ENCODE data around the gene SNRNP25.
A peak's percentile ranks its signal among the peaks of the same experiment; 100 is the strongest.

Gene SNRNP25

DNA sequence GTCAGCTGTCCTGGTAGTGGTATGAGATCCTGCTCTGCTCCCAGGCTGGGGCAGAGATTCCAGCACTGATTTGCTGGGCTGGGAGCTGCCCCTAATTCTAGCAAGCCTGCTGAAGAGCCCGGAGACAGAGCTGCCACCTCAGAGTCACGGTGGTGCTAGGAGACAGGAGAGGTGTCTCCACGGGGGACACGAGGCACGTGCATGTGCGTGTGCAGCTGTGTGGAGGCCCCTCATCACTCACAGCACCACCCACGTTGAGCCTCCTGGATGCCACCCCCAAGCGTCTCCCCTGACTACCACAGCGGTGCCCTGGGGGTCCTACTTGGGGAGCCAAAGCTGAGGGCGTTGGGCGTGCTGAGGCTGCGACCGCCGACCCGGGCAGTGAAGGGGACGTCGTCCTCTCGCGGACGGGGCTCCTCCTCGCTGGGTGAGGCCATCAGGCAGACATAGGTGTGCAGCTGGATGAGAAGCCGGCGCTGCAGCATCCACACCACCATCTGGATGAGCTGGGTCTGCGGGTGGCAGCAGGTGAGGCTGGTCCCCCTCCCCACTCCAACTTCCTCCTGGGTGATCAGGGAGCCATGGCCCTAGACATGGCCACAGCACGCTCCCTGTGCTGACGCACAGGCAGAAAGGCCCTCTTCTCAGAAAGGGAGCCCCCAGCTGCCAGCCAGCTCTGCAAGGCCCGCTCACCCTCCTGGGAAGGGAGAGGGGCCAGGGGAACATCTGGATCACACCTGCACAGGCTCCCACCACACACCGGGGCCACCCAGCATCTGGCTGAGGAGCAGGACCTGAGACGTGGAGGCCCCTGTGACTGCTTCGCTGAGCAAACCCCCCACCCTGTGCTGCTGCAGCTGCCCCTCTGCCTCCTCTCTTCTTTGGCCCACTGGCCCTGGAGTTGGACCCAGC, 36.0 kb downstream of the SNRNP25 start:
- TF ChIP-seq, protein P1, sequence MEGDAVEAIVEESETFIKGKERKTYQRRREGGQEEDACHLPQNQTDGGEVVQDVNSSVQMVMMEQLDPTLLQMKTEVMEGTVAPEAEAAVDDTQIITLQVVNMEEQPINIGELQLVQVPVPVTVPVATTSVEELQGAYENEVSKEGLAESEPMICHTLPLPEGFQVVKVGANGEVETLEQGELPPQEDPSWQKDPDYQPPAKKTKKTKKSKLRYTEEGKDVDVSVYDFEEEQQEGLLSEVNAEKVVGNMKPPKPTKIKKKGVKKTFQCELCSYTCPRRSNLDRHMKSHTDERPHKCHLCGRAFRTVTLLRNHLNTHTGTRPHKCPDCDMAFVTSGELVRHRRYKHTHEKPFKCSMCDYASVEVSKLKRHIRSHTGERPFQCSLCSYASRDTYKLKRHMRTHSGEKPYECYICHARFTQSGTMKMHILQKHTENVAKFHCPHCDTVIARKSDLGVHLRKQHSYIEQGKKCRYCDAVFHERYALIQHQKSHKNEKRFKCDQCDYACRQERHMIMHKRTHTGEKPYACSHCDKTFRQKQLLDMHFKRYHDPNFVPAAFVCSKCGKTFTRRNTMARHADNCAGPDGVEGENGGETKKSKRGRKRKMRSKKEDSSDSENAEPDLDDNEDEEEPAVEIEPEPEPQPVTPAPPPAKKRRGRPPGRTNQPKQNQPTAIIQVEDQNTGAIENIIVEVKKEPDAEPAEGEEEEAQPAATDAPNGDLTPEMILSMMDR (IDR thresholded peaks at IDR 0.05; ENCODE audit: insufficient read depth, low read length, missing control alignments) = no peak
- POLR2A ChIA-PET = interaction anchor here (1.0 kb wide), 1 partner anchor 18 kb away, joined by 3 read pairs; no protein-coding TSS in a partner anchor

DNA sequence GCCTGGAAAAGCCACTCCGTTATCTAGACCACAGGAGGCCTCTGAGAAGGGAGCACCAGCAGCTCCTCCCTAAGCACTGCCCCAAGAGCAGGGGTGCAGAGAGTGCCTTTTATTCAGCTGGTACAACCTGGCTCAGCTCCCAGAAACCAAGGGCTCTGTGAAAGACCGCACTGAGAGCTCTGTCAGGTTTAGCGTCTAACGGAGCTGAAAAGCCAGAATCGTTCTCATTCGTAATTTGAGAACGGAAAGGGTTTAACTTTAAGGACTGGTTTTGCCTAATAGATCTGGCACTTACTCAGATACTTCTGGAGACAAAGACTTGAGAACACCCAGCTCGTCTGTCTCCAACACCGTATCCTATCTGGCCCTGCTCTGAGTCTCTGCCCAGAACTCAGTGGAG, 37.9 kb downstream of the SNRNP25 start:
- CTCF ChIA-PET = interaction anchor here (1.1 to 19.2 kb wide), 4 partner anchors 9 to 26 kb away, joined by 3 to 728 read pairs (median 18); partner anchors contain the start of genes MPG and RHBDF1
- DNase-seq (ENCODE audit: low read depth, low spot score) = no peak
- H3K4me3 ChIP-seq (ENCODE audit: low read depth, low read length) = no peak overlapping the region
- POLR2A ChIA-PET = no interaction called here
- TF ChIP-seq, protein P1 (IDR thresholded peaks at IDR 0.05; ENCODE audit: insufficient read depth, low read length, missing control alignments) = no peak

More for the DNA sequence above, 36.0 kb downstream of the SNRNP25 start:
- no peak overlapping the region for H3K4me3 ChIP-seq (ENCODE audit: low read depth, low read length)
- CTCF ChIA-PET = interaction anchor here (1.1 to 19.2 kb wide), 5 partner anchors 7 to 27 kb away, joined by 3 to 728 read pairs (median 32); partner anchors contain the start of genes MPG and RHBDF1
- no peak for DNase-seq (ENCODE audit: low read depth, low spot score)

DNA sequence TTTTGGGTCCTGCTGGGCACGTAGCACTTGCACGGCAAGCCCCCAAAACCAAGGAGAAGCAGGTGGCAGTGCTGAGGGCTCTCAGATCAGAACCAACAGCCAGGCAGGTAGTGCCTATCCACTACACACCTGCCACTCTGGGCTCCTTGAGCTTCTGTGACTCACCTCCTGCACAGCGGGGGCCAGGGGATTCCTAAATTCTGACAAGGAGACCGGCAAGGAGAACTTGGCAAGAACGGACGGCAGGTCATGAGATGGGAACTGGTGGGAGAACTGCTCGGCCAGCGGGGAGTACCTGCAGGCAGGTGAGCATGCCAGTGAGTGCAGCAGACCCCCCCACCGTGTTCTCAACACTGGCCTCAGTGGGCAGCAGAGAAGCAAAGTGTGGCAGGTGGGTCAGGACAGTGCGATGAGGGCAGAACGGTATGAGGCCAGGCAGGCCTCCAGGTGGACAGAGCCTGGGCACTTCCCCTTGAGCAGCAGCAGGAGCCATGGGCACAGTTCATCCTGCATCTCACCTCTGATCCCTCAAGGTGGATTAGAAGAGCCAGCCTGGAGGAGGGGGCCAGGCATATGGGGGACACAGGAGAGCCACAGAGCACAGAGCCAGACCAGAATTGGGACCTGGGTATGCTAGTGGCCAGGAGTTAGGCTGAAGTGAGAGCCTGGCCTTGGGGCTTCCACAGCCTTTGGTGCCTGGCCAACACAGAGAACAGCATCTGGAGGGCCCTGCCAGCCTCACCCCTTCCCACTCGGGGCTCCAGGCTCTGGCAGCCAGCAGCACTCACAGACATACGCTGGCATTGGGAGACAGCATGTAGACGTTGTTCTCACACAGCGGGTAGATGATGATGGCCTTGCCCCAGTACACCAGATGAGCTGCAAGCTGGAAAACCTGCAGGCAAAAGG, 39.1 kb downstream of the SNRNP25 start:
- no peak for DNase-seq (ENCODE audit: low read depth, low spot score)
- no peak overlapping the region for H3K4me3 ChIP-seq (ENCODE audit: low read depth, low read length)
- TF ChIP-seq, protein P1 (IDR thresholded peaks at IDR 0.05; ENCODE audit: insufficient read depth, low read length, missing control alignments) = no peak
- ChIA-PET POLR2A (interaction anchor here (1.0 kb wide), 1 partner anchor 26 kb away, joined by 3 read pairs; no protein-coding TSS in a partner anchor), CTCF (interaction anchor here (2.0 to 19.2 kb wide), 3 partner anchors 10 to 25 kb away, joined by 6 to 728 read pairs (median 32); partner anchors contain the start of genes MPG and RHBDF1)

DNA sequence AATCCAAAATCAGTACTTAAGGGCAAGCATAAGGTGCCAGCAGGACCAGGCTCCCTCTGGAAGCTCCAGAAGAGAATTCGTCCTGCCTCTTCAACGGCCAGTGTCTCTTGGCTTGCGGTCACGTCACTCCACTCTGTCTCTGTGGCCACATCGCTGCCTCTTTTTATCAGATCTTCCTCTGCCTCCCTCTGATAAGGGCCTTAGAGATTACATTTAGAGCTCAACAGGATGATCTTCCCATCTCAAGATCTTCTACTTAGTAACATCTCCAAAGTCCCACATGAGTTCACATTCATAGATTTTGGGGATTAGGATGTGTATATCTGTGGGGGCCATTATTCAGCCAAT, 41.3 kb downstream of the SNRNP25 start:
- ChIA-PET POLR2A (interaction anchor here (1.3 kb wide), 1 partner anchor 26 kb away, joined by 3 read pairs; no protein-coding TSS in a partner anchor), CTCF (interaction anchor here (0.9 to 19.2 kb wide), 9 partner anchors 8 to 257 kb away, joined by 3 to 728 read pairs (median 6); partner anchors contain the start of genes MPG and RHBDF1)
- DNase-seq (ENCODE audit: low read depth, low spot score) = no peak
- H3K4me3 ChIP-seq (ENCODE audit: low read depth, low read length) = no peak overlapping the region
- TF ChIP-seq, protein P1 (IDR thresholded peaks at IDR 0.05; ENCODE audit: insufficient read depth, low read length, missing control alignments) = no peak

DNA sequence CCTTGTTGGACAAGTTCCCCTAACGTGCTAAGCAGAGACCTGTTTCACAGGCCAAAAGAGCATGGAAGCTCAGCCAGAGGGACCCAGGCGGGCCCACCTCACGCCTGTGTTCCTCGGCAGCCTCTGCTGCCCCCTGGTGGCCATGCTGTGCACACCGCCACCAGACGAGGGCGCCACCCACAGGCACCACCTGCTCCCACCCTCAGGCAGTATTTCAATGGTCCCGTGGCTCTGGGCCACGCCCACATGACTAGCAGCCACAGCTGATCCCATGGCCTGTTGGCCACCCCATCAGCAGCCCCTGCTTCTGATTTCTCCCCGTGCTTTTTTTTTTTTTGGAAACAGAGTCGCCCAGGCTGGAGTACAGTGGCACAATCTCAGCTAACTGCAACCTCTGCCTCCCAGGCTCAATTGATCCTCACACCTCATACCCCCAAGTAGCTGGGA, 43.3 kb downstream of the SNRNP25 start:
- CTCF ChIA-PET = interaction anchor here (0.7 to 19.2 kb wide), 30 partner anchors 11 to 267 kb away, joined by 3 to 728 read pairs (median 4); partner anchors contain the start of genes HBQ1, MPG, POLR3K and RHBDF1
- no peak for DNase-seq (ENCODE audit: low read depth, low spot score)
- TF ChIP-seq, protein P1 (IDR thresholded peaks at IDR 0.05; ENCODE audit: insufficient read depth, low read length, missing control alignments) = peak; percentile 100
- no peak overlapping the region for H3K4me3 ChIP-seq (ENCODE audit: low read depth, low read length)
- POLR2A ChIA-PET = interaction anchor here (1.0 to 1.3 kb wide), 2 partner anchors 10 to 31 kb away, joined by 3 to 6 read pairs; no protein-coding TSS in a partner anchor
